RWPE2 (cell line): ENCODE measurements around the gene NAAA.

Source experiments
- ATAC-seq: fragments of 200-7000 bp; cut with Tn5 transposase; 3 replicates; pipeline ENCODE4 v1.9.1; 2021; ENCODE audit warnings: low read depth
- DNase-seq: peaks from one replicate; pipeline ENCODE4 v3.0.0-alpha.2; 2020; ENCODE audit warnings: low spot score
- H3K27ac ChIP-seq: fragments of 450-650 bp; 2 replicates; pipeline ENCODE4 v1.5.1; 2017; ENCODE audit warnings: mild to moderate bottlenecking; ENCODE audit not compliant: poor library complexity, severe bottlenecking
- H3K27me3 ChIP-seq: fragments of 250-450 bp; sonication (Bioruptor Pico); 2 replicates; pipeline ENCODE4 v1.5.1; 2021; ENCODE audit warnings: mild to moderate bottlenecking, moderate library complexity; ENCODE audit not compliant: insufficient read depth, poor library complexity, severe bottlenecking
- H3K36me3 ChIP-seq: fragments of 250-450 bp; sonication (Bioruptor Pico); 2 replicates; pipeline ENCODE4 v1.5.1; 2020; ENCODE audit warnings: low read depth, mild to moderate bottlenecking, moderate library complexity
- H3K4me1 ChIP-seq: fragments of 250-450 bp; sonication (Bioruptor Pico); 2 replicates; pipeline ENCODE4 v1.5.1; 2021; ENCODE audit warnings: mild to moderate bottlenecking, moderate library complexity; ENCODE audit not compliant: insufficient read depth, poor library complexity, severe bottlenecking
- H3K4me3 ChIP-seq: fragments of 250-450 bp; sonication (Bioruptor Pico); 2 replicates; pipeline ENCODE4 v1.5.1; 2021; ENCODE audit warnings: mild to moderate bottlenecking, moderate library complexity; ENCODE audit not compliant: severe bottlenecking
- H3K9me3 ChIP-seq: fragments of 250-450 bp; sonication (Bioruptor Pico); 2 replicates; pipeline ENCODE4 v1.5.1; 2021; ENCODE audit warnings: mild to moderate bottlenecking, moderate library complexity; ENCODE audit not compliant: severe bottlenecking
- CTCF ChIP-seq: fragments of 450-650 bp; IDR thresholded peaks from one replicate; pipeline ENCODE4 v1.5.1; 2017; ENCODE audit warnings: mild to moderate bottlenecking, moderate library complexity; ENCODE audit not compliant: poor library complexity, severe bottlenecking

The NAAA gene

GRCh38 chr4:75898536-75898935 lies 42.3 kb downstream of the NAAA start:
- no peak for DNase-seq
- no peaks in the 10 kb centered on the region for H3K36me3 ChIP-seq

GRCh38 chr4:75895744-75896314 lies 45.0 kb downstream of the NAAA start:
- peak; percentile 57; the same call in 2 of the 3 replicates for ATAC-seq
- Histone ChIP-seq H3K9me3 (no peaks in the 10 kb centered on the region), H3K27me3 (no peaks in the 10 kb centered on the region), H3K4me3 (no peak overlapping the region), H3K27ac (no peak overlapping the region), H3K36me3 (no peaks in the 10 kb centered on the region), H3K4me1 (no peaks in the 10 kb centered on the region)
- peak; percentile 70 for TF ChIP-seq CTCF
- no peak for DNase-seq

More at GRCh38 chr4:75898536-75898935, 42.3 kb downstream of the NAAA start:
- no peak for ATAC-seq
- Histone ChIP-seq H3K4me1 (no peaks in the 10 kb centered on the region), H3K9me3 (no peaks in the 10 kb centered on the region), H3K4me3 (no peak overlapping the region), H3K27ac (no peak overlapping the region), H3K27me3 (no peaks in the 10 kb centered on the region)
- no peak for TF ChIP-seq CTCF

- no peak overlapping the region for H3K4me3 ChIP-seq
- peak; percentile 57; the same call in 2 of the 3 replicates for ATAC-seq
- no peak overlapping the region for H3K27ac ChIP-seq
- H3K9me3 ChIP-seq, result no peaks in the 10 kb centered on the region
- H3K27me3 ChIP-seq, result no peaks in the 10 kb centered on the region
- TF ChIP-seq CTCF, result no peak
- H3K36me3 ChIP-seq, result no peaks in the 10 kb centered on the region
- no peak for DNase-seq
- no peaks in the 10 kb centered on the region for H3K4me1 ChIP-seq
These were observed 48.3 kb downstream of the NAAA start for GRCh38 chr4:75892508-75892907.

DNA sequence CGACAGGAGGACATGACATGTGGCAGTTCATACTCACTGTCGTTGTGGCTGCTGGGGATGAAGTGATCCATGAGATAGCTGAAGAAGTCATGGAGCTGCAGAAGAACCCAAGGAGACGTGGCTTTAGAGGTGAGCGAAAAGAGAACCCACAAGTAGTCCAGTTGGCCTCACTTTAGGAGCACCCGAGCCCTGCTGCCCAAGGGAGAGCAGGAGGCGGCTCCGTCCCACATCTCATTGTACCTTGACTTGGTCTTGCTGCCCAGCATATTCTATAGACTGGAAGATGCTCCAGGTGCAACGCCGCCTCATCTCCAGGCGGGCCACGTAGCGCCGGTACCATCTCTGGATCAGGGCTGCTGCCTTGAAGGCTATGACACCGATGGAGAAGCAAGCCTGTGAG lies 49.2 kb downstream of the NAAA start:
- TF ChIP-seq CTCF, result no peak
- DNase-seq (no peak), ATAC-seq (no peak)
- H3K4me3 ChIP-seq, result no peak overlapping the region
- no peaks in the 10 kb centered on the region for H3K9me3 ChIP-seq
- no peak overlapping the region for H3K27ac ChIP-seq
- H3K27me3 ChIP-seq, result no peaks in the 10 kb centered on the region
- H3K4me1 ChIP-seq, result no peaks in the 10 kb centered on the region
- H3K36me3 ChIP-seq, result no peaks in the 10 kb centered on the region

GRCh38 chr4:75889537-75890199 lies 51.1 kb downstream of the NAAA start:
- no peak for ATAC-seq

More at GRCh38 chr4:75889537-75890199, 51.1 kb downstream of the NAAA start:
- no peak for TF ChIP-seq CTCF
- H3K27me3 ChIP-seq, result no peaks in the 10 kb centered on the region
- H3K27ac ChIP-seq, result no peak overlapping the region
- H3K4me1 ChIP-seq, result no peaks in the 10 kb centered on the region
- H3K9me3 ChIP-seq, result no peaks in the 10 kb centered on the region
- H3K36me3 ChIP-seq, result no peaks in the 10 kb centered on the region
- no peak overlapping the region for H3K4me3 ChIP-seq
- DNase-seq, result no peak
